Neural cell (in vitro differentiated cells): ENCODE results near the gene USH1C. TPM values are rescaled to one million over a fixed set of nuclear protein-coding genes. Genes with fewer than 3 reads are reported as not detected.

Experiments used
- H2AFZ ChIP-seq: fragments of 200-600, 300-800 bp; sonication (generic), shearing (Covaris generic); 2 replicates; pipeline ENCODE4 v1.6.0; 2014; ENCODE audit warnings: low read depth, mild to moderate bottlenecking, antibody characterized with exemption, low read length, moderate library complexity
- H3F3A ChIP-seq: fragments of 200-600 bp; shearing (Covaris generic); 2 replicates; pipeline ENCODE4 v1.6.1; 2016; ENCODE audit warnings: mild to moderate bottlenecking, moderate library complexity, mixed read lengths, antibody characterized with exemption, low read length; ENCODE audit not compliant: insufficient read depth, poor library complexity, severe bottlenecking
- H3K27ac ChIP-seq: fragments of 200-600, 300-800 bp; sonication (generic), shearing (Covaris generic); 2 replicates; pipeline ENCODE4 v1.5.1; 2014; ENCODE audit warnings: mild to moderate bottlenecking, low read length, moderate library complexity
- H3K27me3 ChIP-seq: fragments of 300-800, 200-600 bp; sonication (generic), shearing (Covaris generic); 2 replicates; pipeline ENCODE4 v1.6.0; 2014; ENCODE audit warnings: mild to moderate bottlenecking, low read depth, low read length, moderate library complexity; ENCODE audit not compliant: insufficient read depth
- H3K36me3 ChIP-seq: fragments of 300-800, 200-600 bp; sonication (generic), shearing (Covaris generic); 2 replicates; pipeline ENCODE4 v1.5.1; 2014; ENCODE audit warnings: mild to moderate bottlenecking, antibody characterized with exemption, low read length, moderate library complexity; ENCODE audit not compliant: insufficient read depth
- H3K4me2 ChIP-seq: fragments of 300-800, 200-600 bp; sonication (generic), shearing (Covaris generic); 2 replicates; pipeline ENCODE4 v1.6.0; 2014; ENCODE audit warnings: mild to moderate bottlenecking, low read length
- H3K4me3 ChIP-seq: fragments of 300-800, 200-600 bp; sonication (generic), shearing (Covaris generic); 2 replicates; pipeline ENCODE4 v1.5.1; 2014; ENCODE audit warnings: mild to moderate bottlenecking, low read length, moderate library complexity
- H3K79me2 ChIP-seq: fragments of 200-600 bp; shearing (Covaris generic); replicated peaks from 2 replicates; pipeline ENCODE4 v1.6.0; 2014; ENCODE audit warnings: mild to moderate bottlenecking, low read length, moderate library complexity; ENCODE audit not compliant: insufficient read depth
- H3K9ac ChIP-seq: fragments of 300-800, 200-600 bp; sonication (generic), shearing (Covaris generic); 2 replicates; pipeline ENCODE4 v1.6.1; 2016; ENCODE audit warnings: mild to moderate bottlenecking, low read length, mixed read lengths
- H3K9me2 ChIP-seq: fragments of 200-600 bp; shearing (Covaris generic); 2 replicates; pipeline ENCODE4 v1.6.1; 2016; ENCODE audit warnings: mild to moderate bottlenecking, low read length, mixed read lengths; ENCODE audit not compliant: insufficient read depth
- H3K9me3 ChIP-seq: fragments of 200-600, 300-800 bp; sonication (generic), shearing (Covaris generic); 2 replicates; pipeline ENCODE4 v1.6.1; 2016; ENCODE audit warnings: mild to moderate bottlenecking, mixed run types, low read length, moderate library complexity, mixed read lengths
- H4K20me1 ChIP-seq: fragments of 200-600 bp; shearing (Covaris generic); 2 replicates; pipeline ENCODE4 v1.6.1; 2016; ENCODE audit warnings: mild to moderate bottlenecking, mixed run types; ENCODE audit not compliant: insufficient read depth
- EP300 ChIP-seq: fragments of 450-650 bp; conservative IDR thresholded peaks from 2 replicates; pipeline ENCODE4 v1.6.1; 2014; ENCODE audit warnings: antibody characterized with exemption, mild to moderate bottlenecking, moderate library complexity; ENCODE audit not compliant: poor library complexity, severe bottlenecking
- EZH2 ChIP-seq: fragments of 200-600, 300-800 bp; shearing (Covaris generic), sonication (generic); IDR thresholded peaks from 2 replicates; pipeline ENCODE4 v1.6.1; 2014; ENCODE audit warnings: antibody characterized with exemption, low read length, borderline replicate concordance, mild to moderate bottlenecking; ENCODE audit not compliant: insufficient read depth, poor library complexity, severe bottlenecking
- MXI1 ChIP-seq: fragments of 450-650 bp; conservative IDR thresholded peaks from 2 replicates; pipeline ENCODE4 v1.6.1; 2014; ENCODE audit warnings: antibody characterized with exemption, mild to moderate bottlenecking; ENCODE audit not compliant: poor library complexity, severe bottlenecking
- POLR2AphosphoS5 ChIP-seq: IDR thresholded peaks from 2 replicates; pipeline ENCODE4 v1.6.1; 2012
- RAD21 ChIP-seq: fragments of 450-650 bp; conservative IDR thresholded peaks from 2 replicates; pipeline ENCODE4 v1.6.1; 2014; ENCODE audit warnings: antibody characterized with exemption, mild to moderate bottlenecking, moderate library complexity
- SMC3 ChIP-seq: fragments of 450-650 bp; conservative IDR thresholded peaks from 2 replicates; pipeline ENCODE4 v1.6.1; 2014; ENCODE audit warnings: antibody characterized with exemption, mild to moderate bottlenecking, moderate library complexity; ENCODE audit not compliant: poor library complexity
- TAF1 ChIP-seq: IDR thresholded peaks from 2 replicates; pipeline ENCODE4 v1.6.1; 2012; ENCODE audit warnings: low read depth
- polyA plus RNA-seq: library from polyadenylated mRNA; depleted of rRNA; stranded (reverse); fragments of >200 nt; gene quantifications from 2 replicates; pipeline ENCODE4 v1.2.3, GENCODE V29; 2014
- TF ChIP-seq, protein P1 (sequence below): fragments of 450-650 bp; IDR thresholded peaks from 2 replicates; pipeline ENCODE4 v1.5.1; 2014; ENCODE audit warnings: antibody characterized with exemption, mild to moderate bottlenecking, moderate library complexity; ENCODE audit not compliant: poor library complexity, severe bottlenecking
- TF ChIP-seq, protein P2 (sequence below): IDR thresholded peaks from 2 replicates; pipeline ENCODE4 v1.6.1; 2012; ENCODE audit warnings: borderline replicate concordance

USH1C gene
- polyA plus RNA-seq, 1 donor from 2014 or later, result 0.67 TPM

DNA sequence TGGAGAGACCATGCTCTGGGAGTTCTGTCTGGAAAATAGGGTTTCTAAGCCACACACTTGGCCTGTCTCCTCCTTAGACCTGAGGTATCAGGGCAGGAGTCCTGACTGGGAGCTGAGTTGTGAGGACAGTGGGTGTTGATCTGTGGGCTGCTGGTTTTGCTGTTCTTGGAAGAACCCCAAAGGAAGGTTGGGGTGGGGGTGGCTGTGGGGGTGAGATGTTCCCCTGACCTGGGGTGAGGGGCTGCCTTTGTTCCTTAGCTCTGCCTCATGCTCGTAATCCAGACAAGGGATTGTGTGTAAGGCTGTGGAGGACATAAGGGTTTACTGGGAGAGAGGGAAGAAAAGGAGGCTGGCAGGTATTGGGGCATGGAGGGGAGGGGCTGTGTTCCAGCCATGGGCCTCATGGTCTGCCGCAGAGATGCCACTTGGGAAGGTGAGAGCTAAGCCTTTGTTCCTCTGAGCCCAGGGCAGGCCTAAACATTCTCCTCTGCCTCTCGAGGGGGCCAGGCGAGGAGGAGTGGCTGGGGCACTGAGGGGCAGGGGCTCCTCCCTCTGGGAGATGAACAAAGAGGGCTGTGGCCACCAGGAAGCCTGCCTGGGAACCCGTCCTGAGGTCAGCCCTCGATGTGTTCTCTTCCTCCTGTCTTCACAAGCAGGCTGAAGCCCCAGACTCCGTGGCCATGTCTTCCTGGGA is 7.3 kb upstream of the USH1C start:
- Histone ChIP-seq H3K4me3 (no peak overlapping the region), H2AFZ (no peak overlapping the region), H3K9me2 (no peaks in the 10 kb centered on the region), H3K36me3 (no peaks in the 10 kb centered on the region), H4K20me1 (no peaks in the 10 kb centered on the region), H3K27ac (no peak overlapping the region), H3K79me2 (no peaks in the 10 kb centered on the region), H3K27me3 (no peaks in the 10 kb centered on the region), H3K9ac (no peak overlapping the region), H3F3A (no peaks in the 10 kb centered on the region), H3K4me2 (no peak overlapping the region), H3K9me3 (no peaks in the 10 kb centered on the region)
- TF ChIP-seq EZH2 (no peak), TAF1 (no peak), SMC3 (no peak), POLR2AphosphoS5 (no peak), MXI1 (no peak), RAD21 (no peak), EP300 (no peak)
- TF ChIP-seq, protein P1, sequence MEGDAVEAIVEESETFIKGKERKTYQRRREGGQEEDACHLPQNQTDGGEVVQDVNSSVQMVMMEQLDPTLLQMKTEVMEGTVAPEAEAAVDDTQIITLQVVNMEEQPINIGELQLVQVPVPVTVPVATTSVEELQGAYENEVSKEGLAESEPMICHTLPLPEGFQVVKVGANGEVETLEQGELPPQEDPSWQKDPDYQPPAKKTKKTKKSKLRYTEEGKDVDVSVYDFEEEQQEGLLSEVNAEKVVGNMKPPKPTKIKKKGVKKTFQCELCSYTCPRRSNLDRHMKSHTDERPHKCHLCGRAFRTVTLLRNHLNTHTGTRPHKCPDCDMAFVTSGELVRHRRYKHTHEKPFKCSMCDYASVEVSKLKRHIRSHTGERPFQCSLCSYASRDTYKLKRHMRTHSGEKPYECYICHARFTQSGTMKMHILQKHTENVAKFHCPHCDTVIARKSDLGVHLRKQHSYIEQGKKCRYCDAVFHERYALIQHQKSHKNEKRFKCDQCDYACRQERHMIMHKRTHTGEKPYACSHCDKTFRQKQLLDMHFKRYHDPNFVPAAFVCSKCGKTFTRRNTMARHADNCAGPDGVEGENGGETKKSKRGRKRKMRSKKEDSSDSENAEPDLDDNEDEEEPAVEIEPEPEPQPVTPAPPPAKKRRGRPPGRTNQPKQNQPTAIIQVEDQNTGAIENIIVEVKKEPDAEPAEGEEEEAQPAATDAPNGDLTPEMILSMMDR, result no peak
- TF ChIP-seq, protein P2, sequence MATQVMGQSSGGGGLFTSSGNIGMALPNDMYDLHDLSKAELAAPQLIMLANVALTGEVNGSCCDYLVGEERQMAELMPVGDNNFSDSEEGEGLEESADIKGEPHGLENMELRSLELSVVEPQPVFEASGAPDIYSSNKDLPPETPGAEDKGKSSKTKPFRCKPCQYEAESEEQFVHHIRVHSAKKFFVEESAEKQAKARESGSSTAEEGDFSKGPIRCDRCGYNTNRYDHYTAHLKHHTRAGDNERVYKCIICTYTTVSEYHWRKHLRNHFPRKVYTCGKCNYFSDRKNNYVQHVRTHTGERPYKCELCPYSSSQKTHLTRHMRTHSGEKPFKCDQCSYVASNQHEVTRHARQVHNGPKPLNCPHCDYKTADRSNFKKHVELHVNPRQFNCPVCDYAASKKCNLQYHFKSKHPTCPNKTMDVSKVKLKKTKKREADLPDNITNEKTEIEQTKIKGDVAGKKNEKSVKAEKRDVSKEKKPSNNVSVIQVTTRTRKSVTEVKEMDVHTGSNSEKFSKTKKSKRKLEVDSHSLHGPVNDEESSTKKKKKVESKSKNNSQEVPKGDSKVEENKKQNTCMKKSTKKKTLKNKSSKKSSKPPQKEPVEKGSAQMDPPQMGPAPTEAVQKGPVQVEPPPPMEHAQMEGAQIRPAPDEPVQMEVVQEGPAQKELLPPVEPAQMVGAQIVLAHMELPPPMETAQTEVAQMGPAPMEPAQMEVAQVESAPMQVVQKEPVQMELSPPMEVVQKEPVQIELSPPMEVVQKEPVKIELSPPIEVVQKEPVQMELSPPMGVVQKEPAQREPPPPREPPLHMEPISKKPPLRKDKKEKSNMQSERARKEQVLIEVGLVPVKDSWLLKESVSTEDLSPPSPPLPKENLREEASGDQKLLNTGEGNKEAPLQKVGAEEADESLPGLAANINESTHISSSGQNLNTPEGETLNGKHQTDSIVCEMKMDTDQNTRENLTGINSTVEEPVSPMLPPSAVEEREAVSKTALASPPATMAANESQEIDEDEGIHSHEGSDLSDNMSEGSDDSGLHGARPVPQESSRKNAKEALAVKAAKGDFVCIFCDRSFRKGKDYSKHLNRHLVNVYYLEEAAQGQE, result no peak

DNA sequence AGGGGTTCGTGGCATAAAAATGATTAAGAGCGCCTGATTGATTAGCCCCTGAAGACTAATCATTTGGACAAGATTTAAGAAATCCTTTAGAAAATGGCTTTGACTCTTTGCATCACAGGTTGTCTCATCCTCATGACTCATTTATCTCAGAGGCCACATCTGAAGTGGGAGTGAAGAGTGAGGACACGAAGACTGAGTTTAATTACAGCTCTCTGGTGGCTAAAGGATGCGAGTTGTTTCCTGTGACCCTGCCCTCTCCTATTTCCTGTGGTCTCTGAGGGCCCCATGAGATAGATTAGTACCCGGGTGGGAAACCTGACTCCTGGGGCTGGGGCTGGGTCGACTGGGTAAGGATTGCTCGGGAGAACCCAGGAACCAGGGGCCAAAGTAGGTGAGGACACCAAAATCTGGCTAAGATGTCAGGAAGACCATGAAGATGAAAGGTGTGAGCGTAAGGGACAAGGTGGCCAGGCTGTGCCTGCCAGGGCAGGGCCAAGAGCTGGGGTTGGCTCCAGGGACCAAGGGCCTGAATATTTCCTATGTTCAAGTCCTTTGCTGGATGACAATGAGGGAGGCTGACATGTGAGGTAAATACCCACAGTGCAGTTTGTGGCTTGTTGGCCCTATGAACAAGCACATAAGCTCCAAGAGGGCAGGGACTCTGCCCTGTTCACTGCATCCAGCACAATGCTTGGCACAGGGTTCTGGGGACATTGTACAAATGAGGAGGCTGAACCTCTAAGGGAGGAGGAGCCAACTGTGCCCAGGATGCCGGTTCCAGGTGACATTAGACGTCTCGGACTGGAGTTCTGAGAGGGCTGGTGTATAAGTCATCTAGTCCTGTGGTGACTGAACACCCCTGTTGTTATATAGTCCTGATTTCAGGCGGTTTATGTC is 6.5 kb upstream of the USH1C start:
- no peaks in the 10 kb centered on the region for H3K9me3 ChIP-seq
- H3K9me2 ChIP-seq, result no peaks in the 10 kb centered on the region
- no peaks in the 10 kb centered on the region for H3K79me2 ChIP-seq
- no peaks in the 10 kb centered on the region for H4K20me1 ChIP-seq
- no peaks in the 10 kb centered on the region for H3F3A ChIP-seq
- no peak for TF ChIP-seq TAF1
- TF ChIP-seq SMC3, result no peak
- TF ChIP-seq, protein P1, result no peak
- no peak for TF ChIP-seq RAD21
- TF ChIP-seq MXI1, result no peak
- TF ChIP-seq EZH2, result no peak
- TF ChIP-seq POLR2AphosphoS5, result no peak
- TF ChIP-seq, protein P2, result no peak
- no peak for TF ChIP-seq EP300
- no peak overlapping the region for H3K27ac ChIP-seq
- no peak overlapping the region for H3K4me3 ChIP-seq
- H2AFZ ChIP-seq, result no peak overlapping the region
- H3K9ac ChIP-seq, result no peak overlapping the region
- H3K27me3 ChIP-seq, result no peaks in the 10 kb centered on the region
- no peaks in the 10 kb centered on the region for H3K36me3 ChIP-seq
- no peak overlapping the region for H3K4me2 ChIP-seq
